ENCODE results near the gene PPP6R2. TPM values are rescaled to one million over a fixed set of nuclear protein-coding genes. Genes with fewer than 3 reads are reported as not detected.

PPP6R2 gene
- total RNA-seq, 4 donors from 2014 or later: 32.0 to 56.3 (median 50.9) TPM

DNA sequence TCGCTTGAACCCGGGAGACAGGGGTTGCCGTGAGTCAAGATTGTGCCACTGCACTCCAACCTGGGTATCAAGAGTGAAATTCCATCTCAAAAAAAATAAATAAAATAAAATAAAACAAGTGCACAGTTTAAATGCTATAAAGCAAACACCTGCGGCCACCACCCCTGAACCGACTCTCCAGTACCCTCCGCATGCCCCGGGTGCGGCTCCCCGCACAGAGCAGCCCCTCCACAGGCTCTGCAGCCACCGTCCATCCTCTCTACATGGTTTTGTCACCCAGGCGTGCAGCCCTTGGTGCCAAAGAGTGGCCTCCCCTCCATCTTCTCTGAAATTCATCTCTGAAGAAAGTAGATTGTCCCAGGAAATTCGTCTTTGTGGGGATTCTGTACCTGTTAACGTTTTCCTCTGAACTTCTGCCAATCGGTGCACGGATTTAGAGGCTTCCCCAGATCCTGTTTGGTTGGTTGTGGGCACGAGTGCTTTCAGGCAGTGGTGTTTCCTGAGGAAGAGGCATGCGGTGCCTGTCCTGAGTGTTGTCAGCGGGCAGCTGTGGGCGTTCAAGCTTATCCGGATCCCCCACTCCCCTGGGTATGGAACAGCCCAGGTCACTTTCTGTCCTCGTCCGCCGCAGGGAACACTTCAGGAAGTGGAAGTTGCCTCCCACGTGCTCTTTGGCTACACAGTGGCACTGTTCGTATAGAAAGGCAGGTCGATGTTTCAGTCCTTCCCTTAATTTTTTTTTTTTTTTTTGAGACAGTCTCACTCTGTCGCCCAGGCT is 147.6 kb downstream of the PPP6R2 start:
- WGBS, 2 donors: 63 to 69% methylated on average over 27 of the region's 27 CpGs
- DNase-seq (ENCODE audit: low spot score in 2 of 2): no peak
- intact Hi-C loops (cut with DNase I; ENCODE audit: low total_unique reads): no loop called here
- no peak overlapping the region for H3K4me3 ChIP-seq (ENCODE audit: low read depth, poor library complexity, severe bottlenecking)
- no peak for TF ChIP-seq POLR2A (IDR thresholded peaks at IDR 0.05)
- TF ChIP-seq, protein P1, sequence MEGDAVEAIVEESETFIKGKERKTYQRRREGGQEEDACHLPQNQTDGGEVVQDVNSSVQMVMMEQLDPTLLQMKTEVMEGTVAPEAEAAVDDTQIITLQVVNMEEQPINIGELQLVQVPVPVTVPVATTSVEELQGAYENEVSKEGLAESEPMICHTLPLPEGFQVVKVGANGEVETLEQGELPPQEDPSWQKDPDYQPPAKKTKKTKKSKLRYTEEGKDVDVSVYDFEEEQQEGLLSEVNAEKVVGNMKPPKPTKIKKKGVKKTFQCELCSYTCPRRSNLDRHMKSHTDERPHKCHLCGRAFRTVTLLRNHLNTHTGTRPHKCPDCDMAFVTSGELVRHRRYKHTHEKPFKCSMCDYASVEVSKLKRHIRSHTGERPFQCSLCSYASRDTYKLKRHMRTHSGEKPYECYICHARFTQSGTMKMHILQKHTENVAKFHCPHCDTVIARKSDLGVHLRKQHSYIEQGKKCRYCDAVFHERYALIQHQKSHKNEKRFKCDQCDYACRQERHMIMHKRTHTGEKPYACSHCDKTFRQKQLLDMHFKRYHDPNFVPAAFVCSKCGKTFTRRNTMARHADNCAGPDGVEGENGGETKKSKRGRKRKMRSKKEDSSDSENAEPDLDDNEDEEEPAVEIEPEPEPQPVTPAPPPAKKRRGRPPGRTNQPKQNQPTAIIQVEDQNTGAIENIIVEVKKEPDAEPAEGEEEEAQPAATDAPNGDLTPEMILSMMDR (IDR thresholded peaks at IDR 0.05): no peak

Other genes starting within 250 kb of the PPP6R2 start
- 1 to 10 TPM; 1.4 to 4.3 (median 1.8) TPM for gene PANX2, start 172.6 kb upstream of the PPP6R2 start, total RNA-seq
- gene TRABD, start 157.4 kb upstream of the PPP6R2 start, total RNA-seq: 10 to 100 TPM; 31.5 to 62.7 (median 46.4) TPM
- 10 to 100 TPM; 33.3 to 52.3 (median 43.1) TPM for gene SELENOO, start 142.3 kb upstream of the PPP6R2 start, total RNA-seq
- 10 to 100 TPM; 37.1 to 67.0 (median 52.5) TPM for gene TUBGCP6, start 98.3 kb upstream of the PPP6R2 start, total RNA-seq
- gene HDAC10, start 92.1 kb upstream of the PPP6R2 start, total RNA-seq: 10 to 100 TPM; 36.4 to 60.7 (median 45.7) TPM
- 1 to 10 TPM in 3 of 4 donors, under 1 TPM in 1; 0.99 to 3.5 (median 1.8) TPM for gene MAPK12, start 81.6 kb upstream of the PPP6R2 start, total RNA-seq
- 1 to 10 TPM in 3 of 4 donors, under 1 TPM in 1; 0.65 to 8.1 (median 2.9) TPM for gene MAPK11, start 72.9 kb upstream of the PPP6R2 start, total RNA-seq
- gene PLXNB2, start 35.7 kb upstream of the PPP6R2 start, total RNA-seq: 100 to 1,000 TPM; 105 to 199 (median 155) TPM
- gene DENND6B, start 16.3 kb upstream of the PPP6R2 start, total RNA-seq: 1 to 10 TPM in 3 of 4 donors, under 1 TPM in 1; 0.97 to 8.8 (median 6.5) TPM
- 100 to 1,000 TPM in 2 of 4 donors, 10 to 100 TPM in 2; 70.8 to 123 (median 87.2) TPM for gene SBF1, start 131.7 kb downstream of the PPP6R2 start, total RNA-seq
- under 1 TPM in 3 of 4 donors, not detected in 1; 0.19 to 0.56 (median 0.52) TPM for gene ADM2, start 138.2 kb downstream of the PPP6R2 start, total RNA-seq
- not detected for gene MIOX, start 143.5 kb downstream of the PPP6R2 start, total RNA-seq
- 10 to 100 TPM; 34.8 to 47.2 (median 38.8) TPM for gene LMF2, start 164.4 kb downstream of the PPP6R2 start, total RNA-seq
- 10 to 100 TPM; 40.7 to 54.3 (median 41.5) TPM for gene NCAPH2, start 164.9 kb downstream of the PPP6R2 start, total RNA-seq
- gene SCO2, start 182.3 kb downstream of the PPP6R2 start, total RNA-seq: 1 to 10 TPM; 1.5 to 9.4 (median 4.4) TPM
- 10 to 100 TPM; 23.6 to 63.3 (median 33.5) TPM for gene TYMP, start 186.7 kb downstream of the PPP6R2 start, total RNA-seq
- gene KLHDC7B, start 202.6 kb downstream of the PPP6R2 start, total RNA-seq: under 1 TPM in 2 of 4 donors, not detected in 2; 0.07 to 0.10 TPM
- not detected for gene SYCE3, start 219.6 kb downstream of the PPP6R2 start, total RNA-seq
- 10 to 100 TPM in 1 of 4 donors, 1 to 10 TPM in 3; 4.7 to 12.0 (median 6.8) TPM for gene CPT1B, start 235.1 kb downstream of the PPP6R2 start, total RNA-seq
- gene CHKB, start 239.5 kb downstream of the PPP6R2 start, total RNA-seq: 10 to 100 TPM; 47.0 to 71.3 (median 66.4) TPM